Measurements from ENCODE around the gene SBF2. TPM values are rescaled to one million over a fixed set of nuclear protein-coding genes. Genes with fewer than 3 reads are reported as not detected.
"Not testable (repeated sequence)": the region's sequence is repeated elsewhere in the genome, so short reads cannot be mapped to it uniquely, and the experiment has no call there.

Gene SBF2
- total RNA-seq, 4 donors from 2014 or later = 20.6 to 48.6 (median 26.0) TPM

GRCh38 chr11:10004526-10005113 lies 289.4 kb downstream of the SBF2 start:
- Histone ChIP-seq H3K27me3 (no peaks in the 10 kb centered on the region), H3K4me1 (no peaks in the 10 kb centered on the region), H3K36me3 (peaks cover 0 to 7% (median 0%) of the 10 kb centered on the region in 3 donors), H3K9me3 (peaks cover 0 to 8% (median 0%) of the 10 kb centered on the region in 3 donors), H3K27ac (no peak overlapping the region), H3K4me3 (no peak overlapping the region)
- no peak for TF ChIP-seq CTCF (IDR thresholded peaks at IDR 0.05)
- no peak for TF ChIP-seq POLR2A (IDR thresholded peaks at IDR 0.05)
- WGBS, 2 donors = 93 to 100% methylated on average over 1 of the region's 1 CpG
- intact Hi-C loops (cut with DNase I) = no loop called here
- DNase-seq = no peak

- TF ChIP-seq CTCF (IDR thresholded peaks at IDR 0.05) (no peak), POLR2A (IDR thresholded peaks at IDR 0.05) (no peak)
- H3K36me3 ChIP-seq = peaks cover 0 to 27% (median 0%) of the 10 kb centered on the region in 3 donors
- H3K27me3 ChIP-seq = no peaks in the 10 kb centered on the region
- 75 to 84% methylated on average over 1 of the region's 1 CpG for WGBS, 2 donors
- H3K4me1 ChIP-seq = no peaks in the 10 kb centered on the region
- DNase-seq = no peak
- H3K27ac ChIP-seq = no peak overlapping the region
- H3K4me3 ChIP-seq = no peak overlapping the region
- H3K9me3 ChIP-seq = no peaks in the 10 kb centered on the region
- intact Hi-C loops (cut with DNase I) = no loop called here
Observed at GRCh38 chr11:10002221-10002620, 291.8 kb downstream of the SBF2 start.

- no peak overlapping the region for H3K4me3 ChIP-seq
- no peaks in the 10 kb centered on the region for H3K4me1 ChIP-seq
- no peak for TF ChIP-seq CTCF (IDR thresholded peaks at IDR 0.05)
- no peak for TF ChIP-seq POLR2A (IDR thresholded peaks at IDR 0.05)
- no peak overlapping the region for H3K27ac ChIP-seq
- peaks cover 0 to 6% (median 0%) of the 10 kb centered on the region in 3 donors for H3K9me3 ChIP-seq
- H3K36me3 ChIP-seq = peaks cover 0 to 70% (median 0%) of the 10 kb centered on the region in 3 donors
- intact Hi-C loops (cut with DNase I) = no loop called here
- 88 to 90% methylated on average over 3 of the region's 3 CpGs for WGBS, 2 donors
- no peak for DNase-seq
- no peaks in the 10 kb centered on the region for H3K27me3 ChIP-seq
Observed at GRCh38 chr11:9992306-9992705, 301.7 kb downstream of the SBF2 start.

- intact Hi-C loops (cut with DNase I) = no loop called here
- no peak for DNase-seq
- Histone ChIP-seq H3K27me3 (no peaks in the 10 kb centered on the region), H3K4me3 (no peak overlapping the region), H3K36me3 (peaks cover 0 to 65% (median 0%) of the 10 kb centered on the region in 3 donors), H3K4me1 (no peaks in the 10 kb centered on the region), H3K9me3 (peaks cover 0 to 6% (median 0%) of the 10 kb centered on the region in 3 donors), H3K27ac (no peak overlapping the region)
- 52 to 65% methylated on average over 4 of the region's 4 CpGs for WGBS, 2 donors
- TF ChIP-seq CTCF (IDR thresholded peaks at IDR 0.05) (no peak), POLR2A (IDR thresholded peaks at IDR 0.05) (no peak)
Observed at GRCh38 chr11:9990221-9990973, 303.6 kb downstream of the SBF2 start.

GRCh38 chr11:9987303-9987702 lies 306.7 kb downstream of the SBF2 start:
- not testable (repeated sequence) for H3K27ac ChIP-seq, H3K4me3 ChIP-seq, H3K9me3 ChIP-seq, H3K27me3 ChIP-seq, H3K4me1 ChIP-seq, DNase-seq
- peaks cover 0 to 56% (median 0%) of the 10 kb centered on the region in 3 donors for H3K36me3 ChIP-seq
- intact Hi-C loops (cut with DNase I) = loop anchor here (10.0 kb wide), 1 partner anchor 317 kb away; the partner anchor contains the start of gene ADM
- WGBS, 2 donors = 87 to 89% methylated on average over 4 of the region's 4 CpGs

Measured in esophagus squamous epithelium (tissue), 5 donors.